ENCODE data around the gene KLHL24.

DNA sequence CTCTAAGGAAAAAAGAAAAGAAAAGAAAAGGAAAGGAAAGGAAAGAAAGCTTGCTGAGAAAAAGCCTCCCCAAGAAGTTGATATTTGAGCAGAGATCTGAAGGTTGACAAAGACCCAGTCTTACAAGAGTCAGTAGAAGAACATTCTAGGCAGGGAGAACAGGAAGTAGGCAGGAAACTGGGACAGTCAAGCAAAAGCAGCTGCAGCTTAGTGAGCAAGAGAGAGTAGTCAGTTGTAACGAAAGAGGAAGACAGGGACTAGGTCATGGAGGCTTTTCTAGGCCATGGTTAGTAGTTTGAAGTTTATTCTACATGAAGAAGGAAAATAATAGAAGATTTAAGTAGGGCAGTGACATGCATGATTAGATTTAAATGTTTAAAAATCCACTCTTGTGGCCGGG lies 48.1 kb upstream of the KLHL24 start:
- TF ChIP-seq POLR2A (IDR thresholded peaks at IDR 0.05; ENCODE audit: extremely low read depth, insufficient read length) (no peak), MYC (IDR thresholded peaks at IDR 0.05; ENCODE audit: low read depth, low read length) (no peak)
- TF ChIP-seq, protein P1, sequence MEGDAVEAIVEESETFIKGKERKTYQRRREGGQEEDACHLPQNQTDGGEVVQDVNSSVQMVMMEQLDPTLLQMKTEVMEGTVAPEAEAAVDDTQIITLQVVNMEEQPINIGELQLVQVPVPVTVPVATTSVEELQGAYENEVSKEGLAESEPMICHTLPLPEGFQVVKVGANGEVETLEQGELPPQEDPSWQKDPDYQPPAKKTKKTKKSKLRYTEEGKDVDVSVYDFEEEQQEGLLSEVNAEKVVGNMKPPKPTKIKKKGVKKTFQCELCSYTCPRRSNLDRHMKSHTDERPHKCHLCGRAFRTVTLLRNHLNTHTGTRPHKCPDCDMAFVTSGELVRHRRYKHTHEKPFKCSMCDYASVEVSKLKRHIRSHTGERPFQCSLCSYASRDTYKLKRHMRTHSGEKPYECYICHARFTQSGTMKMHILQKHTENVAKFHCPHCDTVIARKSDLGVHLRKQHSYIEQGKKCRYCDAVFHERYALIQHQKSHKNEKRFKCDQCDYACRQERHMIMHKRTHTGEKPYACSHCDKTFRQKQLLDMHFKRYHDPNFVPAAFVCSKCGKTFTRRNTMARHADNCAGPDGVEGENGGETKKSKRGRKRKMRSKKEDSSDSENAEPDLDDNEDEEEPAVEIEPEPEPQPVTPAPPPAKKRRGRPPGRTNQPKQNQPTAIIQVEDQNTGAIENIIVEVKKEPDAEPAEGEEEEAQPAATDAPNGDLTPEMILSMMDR (IDR thresholded peaks at IDR 0.05; ENCODE audit: low read depth, low read length) = no peak

All from NB4 (cell line).